Adrenal gland (tissue), 12 donors: ENCODE measurements around the gene VNN1. TPM values are rescaled to one million over a fixed set of nuclear protein-coding genes. Genes with fewer than 3 reads are reported as not detected.

Experiments used
- DNase-seq, 7 donors: peaks; one replicate each; pipeline ENCODE4 v3.0.0-alpha.2; 2019 to 2020
- H3K27ac ChIP-seq, 5 donors: fragments of 200-600 bp; sonication (generic) in 4 of 5; 1 replicate in 3 of 5; 2 replicates in 2 of 5; pipeline versions ENCODE4 v1.5.1 to v1.8.0; 2016 to 2020; ENCODE audit warnings: mild to moderate bottlenecking in 1 of 5
- H3K27me3 ChIP-seq: fragments of 200-600 bp; 2 replicates; pipeline ENCODE4 v1.8.0; 2021
- H3K36me3 ChIP-seq, 2 donors: fragments of 200-600 bp; replicated peaks in 1 of 2; 1 replicate in 1 of 2; 2 replicates in 1 of 2; pipeline versions ENCODE4 v1.5.1 to v1.8.0; 2018 to 2022
- H3K4me1 ChIP-seq, 2 donors: fragments of 200-600 bp; replicated peaks in 1 of 2; 1 replicate in 1 of 2; 2 replicates in 1 of 2; pipeline versions ENCODE4 v1.5.1 to v1.8.0; 2018 to 2021
- H3K4me3 ChIP-seq, 4 donors: fragments of 200-600 bp; sonication (generic) in 3 of 4; one replicate each; pipeline ENCODE4 v1.5.1; 2016 to 2018
- H3K9me3 ChIP-seq, 3 donors: fragments of 200-600 bp; sonication (generic) in 1 of 3; replicated peaks in 1 of 3; 1 replicate in 2 of 3; 2 replicates in 1 of 3; pipeline versions ENCODE4 v1.5.1 to v1.8.0; 2016 to 2021
- POLR2A ChIP-seq, 2 donors: fragments of 450-650 bp; IDR thresholded peaks; one replicate each; pipeline ENCODE4 v1.6.1; 2017; ENCODE audit warnings: antibody characterized with exemption in 2 of 2, mild to moderate bottlenecking in 2 of 2, moderate library complexity in 1 of 2
- WGBS, 4 donors: extraction: QIAGEN DNeasy Blood & Tissue Kit in 2 of 4; methylation state at CpG; one replicate each; pipeline versions ENCODE4 v1.1.5 to v1.1.7; 2013 to 2017; 5-methylcytosine and 5-hydroxymethylcytosine counted together
- intact Hi-C, 2 donors: fragments of 100-400 bp; cut with DNase I; formaldehyde crosslinking; loops; one replicate each; pipeline versions ENCODE4 v1.14.1 to v1.15.0; 2022 to 2023
- polyA plus RNA-seq, 3 donors: library from polyadenylated mRNA; stranded (reverse); fragments of 200-250 nt in 2 of 3; fragments of 350-450 nt in 1 of 3; fragmentation: Illumina TruSeq in 1 of 3; extraction: RNeasy Lipid Tissue Mini Kit (QIAGEN cat#74804) in 1 of 3; gene quantifications; one replicate each; pipeline ENCODE4 v1.2.3, GENCODE V29; 2013 to 2014
- total RNA-seq, 9 donors: library from RNA; depleted of rRNA in 4 of 9; stranded (reverse); fragments of >200 nt in 4 of 9; fragments of 120-200 nt in 1 of 9; fragmentation: NEBNext Ultra II Directional in 1 of 9; extraction: Animal tissue kit (Norgen Biotek cat#: 25700) in 1 of 9; gene quantifications; one replicate each; pipeline versions ENCODE4 v1.1.0 to v1.2.4, GENCODE V29; 2013 to 2023
- TF ChIP-seq, protein P1 (sequence below), 6 experiments: fragments of 450-650 bp in 4 of 6; fragments of 200-600 bp in 2 of 6; sonication (generic) in 1 of 6; IDR thresholded peaks; 1 replicate in 5 of 6; 2 replicates in 1 of 6; pipeline versions ENCODE4 v1.5.1 to v1.8.0; 2016 to 2021; ENCODE audit warnings: antibody characterized with exemption in 6 of 6, mild to moderate bottlenecking in 2 of 6, moderate library complexity in 1 of 6
- donor health status: healthy with polysubstance abuse.
- donor health status: Bipolar disorder and iron deficiency.
- donor health status: DM: yes; HTN: yes; CAD: no.
- donor health status: DM: no; HTN: no; CAD: no.
- donor health status: DM: no; HTN: no; CAD: no.
- donor health status: DM: yes; HTN: yes; CAD: no.

VNN1 gene
- total and polyA plus RNA-seq, 12 donors: 0.18 to 3.9 (median 1.4) TPM

DNA sequence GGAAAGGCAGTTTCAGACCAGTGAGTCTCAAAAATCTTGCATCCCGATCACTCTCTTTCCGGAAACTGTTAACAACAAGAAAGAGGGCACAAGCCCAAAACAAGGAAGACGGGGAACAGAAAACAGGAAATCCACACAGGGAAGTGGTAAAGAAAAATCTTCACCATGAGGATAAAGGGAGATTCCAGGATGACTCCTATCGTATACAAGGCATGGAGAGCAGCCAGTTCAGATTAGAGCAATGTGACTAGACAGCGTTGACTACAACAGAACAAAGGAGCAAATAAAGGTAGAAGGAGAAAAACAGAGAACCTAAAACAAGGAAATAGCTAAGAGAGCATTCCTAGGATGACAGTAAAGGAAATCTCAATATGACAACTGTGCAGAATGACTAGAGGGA is 26.5 kb downstream of the VNN1 start:
- intact Hi-C loops: no loop called here
- H3K4me3 ChIP-seq: no peak overlapping the region
- no peaks in the 10 kb centered on the region for H3K27me3 ChIP-seq
- TF ChIP-seq POLR2A (IDR thresholded peaks at IDR 0.05): no peak
- TF ChIP-seq, protein P1, sequence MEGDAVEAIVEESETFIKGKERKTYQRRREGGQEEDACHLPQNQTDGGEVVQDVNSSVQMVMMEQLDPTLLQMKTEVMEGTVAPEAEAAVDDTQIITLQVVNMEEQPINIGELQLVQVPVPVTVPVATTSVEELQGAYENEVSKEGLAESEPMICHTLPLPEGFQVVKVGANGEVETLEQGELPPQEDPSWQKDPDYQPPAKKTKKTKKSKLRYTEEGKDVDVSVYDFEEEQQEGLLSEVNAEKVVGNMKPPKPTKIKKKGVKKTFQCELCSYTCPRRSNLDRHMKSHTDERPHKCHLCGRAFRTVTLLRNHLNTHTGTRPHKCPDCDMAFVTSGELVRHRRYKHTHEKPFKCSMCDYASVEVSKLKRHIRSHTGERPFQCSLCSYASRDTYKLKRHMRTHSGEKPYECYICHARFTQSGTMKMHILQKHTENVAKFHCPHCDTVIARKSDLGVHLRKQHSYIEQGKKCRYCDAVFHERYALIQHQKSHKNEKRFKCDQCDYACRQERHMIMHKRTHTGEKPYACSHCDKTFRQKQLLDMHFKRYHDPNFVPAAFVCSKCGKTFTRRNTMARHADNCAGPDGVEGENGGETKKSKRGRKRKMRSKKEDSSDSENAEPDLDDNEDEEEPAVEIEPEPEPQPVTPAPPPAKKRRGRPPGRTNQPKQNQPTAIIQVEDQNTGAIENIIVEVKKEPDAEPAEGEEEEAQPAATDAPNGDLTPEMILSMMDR (IDR thresholded peaks at IDR 0.05): no peak
- 59 to 65% (median 60%) methylated on average over 5 of the region's 5 CpGs for WGBS, 4 donors
- H3K9me3 ChIP-seq: no peaks in the 10 kb centered on the region
- no peak for DNase-seq
- H3K4me1 ChIP-seq: peaks cover 0 to 3% of the 10 kb centered on the region in 2 donors
- no peaks in the 10 kb centered on the region for H3K36me3 ChIP-seq
- no peak overlapping the region for H3K27ac ChIP-seq

DNA sequence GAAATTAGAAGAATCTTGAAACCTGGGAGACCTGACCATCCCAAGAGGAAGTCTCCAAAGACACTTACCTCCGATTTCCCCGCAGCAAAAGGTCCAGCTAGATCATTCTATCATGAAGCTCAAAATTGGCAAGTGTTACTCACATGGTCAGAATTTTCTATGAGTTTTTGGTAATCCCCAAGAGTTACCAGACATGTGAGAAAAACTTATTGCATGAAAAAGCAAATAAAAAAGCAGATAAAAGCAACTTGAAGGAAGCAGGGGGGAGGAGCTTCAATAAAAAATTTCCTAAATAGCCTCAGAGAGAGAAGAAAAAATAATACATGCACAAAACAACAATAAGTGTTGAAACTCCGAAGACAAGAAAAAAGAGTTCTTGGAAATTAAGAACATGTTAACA is 27.3 kb downstream of the VNN1 start:
- no peak for DNase-seq
- TF ChIP-seq POLR2A (IDR thresholded peaks at IDR 0.05): no peak
- TF ChIP-seq, protein P1 (IDR thresholded peaks at IDR 0.05): no peak
- intact Hi-C loops: no loop called here
- Histone ChIP-seq H3K27ac (no peak overlapping the region), H3K27me3 (no peaks in the 10 kb centered on the region), H3K36me3 (no peaks in the 10 kb centered on the region), H3K9me3 (no peaks in the 10 kb centered on the region), H3K4me1 (peaks cover 0 to 3% of the 10 kb centered on the region in 2 donors), H3K4me3 (no peak overlapping the region)
- WGBS, 4 donors: 73 to 94% (median 91%) methylated on average over 3 of the region's 3 CpGs

DNA sequence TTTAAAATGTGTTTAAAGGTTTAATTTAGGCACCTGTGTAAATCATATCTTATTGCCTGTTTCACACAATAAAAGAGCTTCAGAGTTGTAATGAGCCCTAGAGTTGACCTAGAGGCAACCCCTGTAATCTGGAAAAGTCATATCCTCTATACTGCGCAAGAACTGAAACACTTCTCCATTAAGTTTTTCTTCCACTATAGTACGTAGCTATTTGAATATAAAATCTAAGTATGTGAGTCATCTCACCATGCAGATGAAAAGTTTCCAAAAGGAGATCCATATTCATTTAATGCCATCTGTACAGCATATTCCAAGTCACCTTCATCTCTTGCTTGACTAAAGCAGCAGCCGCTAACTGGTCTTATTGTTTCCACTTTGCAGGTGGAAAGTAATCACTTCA is 28.8 kb downstream of the VNN1 start:
- Histone ChIP-seq H3K9me3 (no peaks in the 10 kb centered on the region), H3K4me3 (no peak overlapping the region), H3K27me3 (no peaks in the 10 kb centered on the region), H3K27ac (no peak overlapping the region), H3K36me3 (no peaks in the 10 kb centered on the region), H3K4me1 (peaks cover 0 to 3% of the 10 kb centered on the region in 2 donors)
- no peak for TF ChIP-seq POLR2A (IDR thresholded peaks at IDR 0.05)
- TF ChIP-seq, protein P1 (IDR thresholded peaks at IDR 0.05): no peak
- WGBS, 4 donors: 85 to 89% (median 87%) methylated on average over 3 of the region's 3 CpGs
- intact Hi-C loops: no loop called here
- DNase-seq: no peak

DNA sequence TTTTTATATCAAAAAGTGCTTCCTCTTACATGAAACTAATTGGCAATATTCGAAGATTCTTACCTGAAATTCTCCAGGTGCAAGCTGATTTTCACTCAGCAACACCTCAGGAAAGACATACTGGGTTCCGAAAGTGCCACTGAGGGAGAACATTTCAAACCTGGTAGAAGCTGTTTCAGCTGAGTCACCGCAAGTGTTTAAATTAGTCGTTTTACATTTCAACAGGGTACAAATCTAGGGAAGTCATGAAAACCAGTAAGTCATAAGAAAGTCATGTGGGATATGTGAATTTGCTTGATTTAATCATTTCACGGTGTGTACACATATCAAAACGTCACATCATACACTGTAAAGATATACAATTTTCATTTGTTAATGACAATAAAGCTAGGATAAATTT is 29.6 kb downstream of the VNN1 start:
- peaks cover 0 to 3% of the 10 kb centered on the region in 2 donors for H3K4me1 ChIP-seq
- H3K27me3 ChIP-seq: no peaks in the 10 kb centered on the region
- H3K9me3 ChIP-seq: no peaks in the 10 kb centered on the region
- no peak overlapping the region for H3K4me3 ChIP-seq
- DNase-seq: no peak
- H3K36me3 ChIP-seq: no peaks in the 10 kb centered on the region
- no peak overlapping the region for H3K27ac ChIP-seq
- intact Hi-C loops: no loop called here
- TF ChIP-seq, protein P1 (IDR thresholded peaks at IDR 0.05): no peak
- TF ChIP-seq POLR2A (IDR thresholded peaks at IDR 0.05): no peak
- 81 to 89% (median 84%) methylated on average over 6 of the region's 6 CpGs for WGBS, 4 donors
